HG02938 (cell line): Measurements from ENCODE around the gene CELA1.
A peak's percentile ranks its signal among the peaks of the same experiment; 100 is the strongest.

Experiments
- ATAC-seq: cut with Tn5 transposase; IDR thresholded peaks from one replicate; pipeline ENCODE4 v1.9.1; 2021; ENCODE audit warnings: mild to moderate bottlenecking, moderate library complexity; ENCODE audit not compliant: unreplicated experiment

The CELA1 gene

DNA sequence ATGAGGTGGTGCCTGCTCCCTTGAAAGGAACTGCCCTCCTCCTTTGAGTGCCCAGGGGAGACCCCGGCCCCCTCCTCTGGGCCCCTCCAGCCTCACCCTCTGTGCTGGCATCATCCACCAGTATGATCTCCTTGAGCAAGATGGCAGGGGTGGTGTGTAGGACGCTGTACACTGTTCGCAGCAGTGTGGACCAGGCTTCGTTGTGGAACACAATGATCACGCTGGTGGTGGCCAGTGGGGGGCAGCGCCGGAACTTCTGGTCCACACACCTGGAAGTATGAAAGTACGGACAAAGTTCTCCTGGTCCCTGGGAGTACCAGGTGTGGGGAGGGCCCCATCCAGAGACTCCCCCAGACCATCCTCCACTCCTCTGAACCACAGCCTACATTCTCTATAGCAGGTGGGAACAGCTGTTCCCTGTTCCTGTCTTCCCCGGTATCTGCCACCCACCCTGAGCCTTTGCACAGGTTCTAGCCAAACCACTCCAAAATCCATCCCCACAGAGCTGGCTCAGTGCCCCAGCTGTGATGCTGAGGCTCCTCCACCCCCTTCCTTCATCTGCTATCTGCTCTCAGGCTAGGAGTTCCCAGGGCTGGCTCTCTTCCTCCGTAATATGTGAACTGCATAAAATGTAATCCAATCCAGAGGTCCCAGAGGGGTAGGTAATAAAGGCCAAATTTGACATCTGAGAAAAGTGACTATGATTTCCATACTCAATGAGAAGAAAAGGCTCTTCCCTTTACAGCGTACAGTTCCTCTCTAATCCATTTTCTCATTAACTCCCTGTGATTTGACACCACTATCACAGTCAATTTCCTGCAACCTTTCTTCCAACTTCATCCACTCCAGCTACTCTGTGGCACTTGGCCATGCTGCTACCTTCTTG lies 30.9 kb upstream of the CELA1 start:
- ATAC-seq: no peak

GRCh38 chr12:51374856-51375255 lies 28.4 kb upstream of the CELA1 start:
- ATAC-seq: no peak

DNA sequence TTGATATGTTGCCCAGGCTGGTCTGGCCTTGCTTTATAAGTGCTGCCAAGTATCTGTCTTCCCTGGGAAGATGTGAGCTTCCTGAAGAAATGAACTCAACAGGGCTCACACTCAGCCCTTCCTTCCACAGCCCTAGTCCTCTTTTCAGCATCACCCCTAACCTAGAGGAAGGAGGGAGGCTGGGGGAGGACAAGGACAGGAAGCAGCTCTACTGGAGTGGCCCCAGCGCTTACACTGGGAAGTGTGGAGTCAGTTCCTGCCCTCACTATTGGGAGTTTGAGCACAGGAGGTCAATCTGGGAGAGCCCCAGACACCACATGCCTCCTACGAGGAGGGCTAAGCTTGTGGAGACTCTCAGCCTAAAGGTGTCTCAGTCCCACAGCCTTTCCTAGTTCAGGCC lies 27.9 kb upstream of the CELA1 start:
- ATAC-seq: no peak

- no peak for ATAC-seq
Observed at GRCh38 chr12:51373187-51373586, 26.7 kb upstream of the CELA1 start.

DNA sequence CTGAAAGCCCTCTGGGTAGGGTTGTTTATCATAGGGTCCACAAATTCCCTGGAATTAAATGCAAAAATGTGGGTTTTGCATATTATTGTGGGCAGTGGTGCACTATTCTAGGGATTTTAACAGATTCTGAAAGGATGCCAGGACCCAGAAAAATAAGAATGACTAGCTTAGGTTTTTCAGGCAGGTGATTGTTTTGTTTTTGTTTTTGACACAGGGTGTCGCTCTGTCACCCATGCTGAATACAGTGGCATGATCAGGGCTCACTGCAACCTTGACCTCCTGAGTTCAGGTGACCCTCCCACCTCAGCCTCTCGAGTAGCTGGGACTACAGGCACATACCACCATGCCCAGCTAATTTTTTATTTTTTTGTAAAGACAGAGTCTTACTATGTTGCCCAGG lies 25.5 kb upstream of the CELA1 start:
- ATAC-seq: no peak

- ATAC-seq: no peak
Observed at GRCh38 chr12:51371295-51371953, 24.9 kb upstream of the CELA1 start.

DNA sequence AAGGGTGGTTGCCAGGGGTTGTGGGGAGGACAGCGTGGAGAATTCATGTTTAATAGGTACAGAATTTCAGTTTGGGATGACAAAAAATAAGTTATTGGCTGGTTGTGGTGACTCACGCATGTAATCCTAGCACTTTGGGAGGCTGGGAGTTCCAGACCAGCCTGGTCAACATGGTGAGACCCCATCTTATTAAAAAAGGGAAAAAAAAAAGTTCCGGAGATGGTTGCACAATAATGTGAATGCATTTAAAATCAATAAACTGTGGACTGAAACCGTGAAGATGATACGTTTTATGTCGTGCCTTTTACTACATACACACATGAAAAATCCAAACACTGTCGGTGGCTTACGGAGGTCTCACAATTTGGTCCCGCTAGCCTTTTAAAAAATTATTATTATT lies 24.2 kb upstream of the CELA1 start:
- no peak for ATAC-seq

DNA sequence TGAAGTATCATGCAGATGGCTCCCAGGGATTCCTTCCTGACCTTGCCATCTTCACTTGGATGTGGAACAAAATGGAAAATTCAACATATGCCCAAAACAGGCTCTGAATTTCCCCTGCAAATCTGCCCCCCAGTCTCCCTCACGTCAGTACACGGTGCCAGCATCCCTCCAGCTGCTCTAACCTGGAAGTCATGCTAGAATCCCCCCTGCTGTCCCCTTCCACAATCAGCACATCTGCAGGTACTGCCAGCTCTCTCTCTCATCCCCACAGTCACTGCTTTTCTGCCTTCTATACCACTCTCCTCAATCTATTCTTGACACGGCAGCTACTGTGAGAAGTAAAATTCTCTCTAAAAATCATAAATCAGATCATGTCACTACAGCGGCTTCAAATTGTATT lies 23.1 kb upstream of the CELA1 start:
- ATAC-seq: no peak

DNA sequence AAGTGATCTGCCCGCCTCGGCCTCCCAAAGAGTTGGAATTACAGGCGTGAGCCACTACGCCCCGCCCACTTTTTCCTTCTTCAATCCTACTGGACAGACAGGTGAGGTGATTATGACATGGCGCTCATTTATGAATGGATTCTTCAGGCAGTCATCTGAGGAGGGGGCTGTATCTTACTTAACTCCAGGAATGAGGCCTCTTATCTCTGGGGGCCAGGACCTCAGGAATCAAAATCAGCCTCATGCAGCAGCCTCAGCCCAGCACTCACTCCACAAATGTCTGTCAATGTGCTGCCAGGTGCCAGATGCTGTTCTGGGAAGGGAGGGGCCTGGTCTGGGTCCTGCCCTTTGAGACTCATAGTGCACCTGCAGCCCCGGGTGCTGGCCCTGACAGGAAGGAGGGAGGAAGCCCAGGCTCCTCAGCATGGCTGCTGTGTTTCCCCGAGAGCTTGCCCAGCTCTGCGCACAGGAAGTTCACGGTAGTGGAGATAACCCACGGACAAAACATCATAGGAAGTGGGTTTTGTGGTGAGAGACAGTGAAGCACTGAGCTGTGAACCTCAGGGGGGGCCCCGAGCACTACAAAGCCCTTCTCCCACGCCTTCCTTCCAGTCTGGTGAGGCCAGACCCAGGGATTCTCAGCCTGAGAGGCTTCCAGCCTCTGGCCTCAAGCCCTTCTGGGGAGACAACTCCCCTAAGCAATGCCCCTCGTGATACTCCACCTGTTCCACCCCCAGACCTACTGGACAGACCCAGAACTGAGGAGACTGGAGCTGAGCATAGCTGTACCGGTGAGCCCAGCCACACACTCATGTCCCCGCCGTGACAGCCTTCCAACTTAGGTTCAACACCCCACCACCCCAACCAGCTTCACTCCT lies 22.4 kb upstream of the CELA1 start:
- ATAC-seq: peak; percentile 97

GRCh38 chr12:51365276-51365675 lies 18.8 kb upstream of the CELA1 start:
- ATAC-seq: no peak

- no peak for ATAC-seq
Observed at GRCh38 chr12:51364001-51364400, 17.5 kb upstream of the CELA1 start.

DNA sequence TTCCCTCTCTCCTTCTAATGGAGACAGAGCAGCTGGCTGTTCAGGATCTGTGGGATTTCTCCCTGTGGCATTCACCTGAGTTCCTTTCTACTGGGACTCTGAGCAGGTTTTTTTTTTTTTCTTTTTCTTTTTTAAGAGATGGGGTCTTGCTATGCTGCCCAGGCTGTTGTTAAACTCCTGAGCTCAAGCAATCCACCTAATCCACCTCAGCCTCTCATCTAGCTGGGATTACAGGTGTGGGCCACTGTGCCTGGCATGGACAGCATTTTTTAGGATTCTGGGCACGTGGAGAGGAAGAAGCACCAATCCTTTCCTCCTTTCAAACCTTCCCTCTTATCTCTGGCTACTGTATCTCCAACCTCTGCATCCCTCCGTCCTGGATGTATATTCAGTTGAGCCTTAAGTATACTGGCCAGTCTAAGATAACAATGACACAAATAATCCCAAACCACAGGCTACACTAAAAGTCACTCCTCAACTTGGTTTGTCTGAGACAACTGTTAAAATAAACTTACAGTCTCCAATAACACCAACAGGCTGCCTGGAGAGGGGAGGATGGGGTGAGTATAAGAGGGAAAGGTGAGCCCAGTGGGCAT lies 16.4 kb upstream of the CELA1 start:
- no peak for ATAC-seq

DNA sequence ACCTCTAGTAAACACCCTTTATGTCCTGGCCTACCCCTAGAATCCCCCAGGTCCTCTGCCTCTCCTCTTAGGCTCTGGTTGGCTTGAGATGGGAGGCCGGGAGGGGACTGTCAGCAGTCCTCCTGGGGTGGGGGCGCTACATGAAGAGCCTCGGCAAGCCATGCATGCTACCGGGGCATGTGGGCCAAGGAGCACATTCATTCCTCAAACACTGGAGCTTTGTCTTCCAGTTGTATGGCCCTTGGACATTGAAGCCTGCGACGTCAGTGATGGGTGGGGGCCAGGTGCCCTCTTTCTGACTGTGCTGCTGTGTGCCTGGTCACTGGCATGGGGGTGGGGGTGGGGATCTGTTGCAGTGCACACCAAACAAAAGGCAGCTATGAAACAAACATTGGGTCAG lies 15.8 kb upstream of the CELA1 start:
- ATAC-seq: no peak

- no peak for ATAC-seq
Observed at GRCh38 chr12:51361161-51362016, 14.9 kb upstream of the CELA1 start.

GRCh38 chr12:51360315-51360714 lies 13.8 kb upstream of the CELA1 start:
- no peak for ATAC-seq

- no peak for ATAC-seq
Observed at GRCh38 chr12:51359851-51360250, 13.4 kb upstream of the CELA1 start.

- no peak for ATAC-seq
Observed at GRCh38 chr12:51358496-51358895, 12.0 kb upstream of the CELA1 start.

DNA sequence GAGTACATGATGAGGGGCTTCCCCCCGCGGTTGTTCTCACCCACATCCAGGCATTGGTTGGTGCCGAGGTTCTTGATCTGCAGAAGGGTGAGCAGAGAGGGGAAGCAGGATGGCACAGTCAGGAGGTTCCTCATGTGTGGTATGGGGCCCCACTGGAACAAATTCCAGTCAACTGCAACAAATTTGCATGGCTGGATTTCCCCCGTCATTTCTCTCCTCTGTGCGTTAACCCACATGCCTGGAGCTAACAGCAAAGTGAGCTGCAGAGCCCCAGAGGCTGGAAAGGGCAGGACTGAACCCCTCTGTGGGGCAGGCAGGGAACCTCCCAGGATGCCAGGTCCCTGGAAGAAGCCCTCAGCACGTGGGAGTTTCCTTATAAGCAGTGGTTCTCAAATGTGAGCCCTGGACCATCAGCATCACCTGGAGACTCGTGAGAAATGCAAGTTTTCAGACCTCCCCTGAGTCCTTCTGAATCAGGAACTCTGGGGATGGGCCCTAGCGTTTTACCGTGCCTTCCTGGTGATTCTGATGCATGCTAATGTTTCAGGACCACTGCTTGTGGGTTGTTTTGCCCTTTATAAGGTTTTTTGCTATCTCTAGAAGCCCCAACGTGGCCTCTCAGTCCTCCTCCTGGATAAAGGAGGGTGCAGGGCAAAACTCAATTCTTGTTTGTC lies 11.0 kb upstream of the CELA1 start:
- no peak for ATAC-seq

- no peak for ATAC-seq
Observed at GRCh38 chr12:51351913-51352532, 5.5 kb upstream of the CELA1 start.
